ENCODE data around the gene RBM10. TPM values are rescaled to one million over a fixed set of nuclear protein-coding genes. Genes with fewer than 3 reads are reported as not detected.
A peak's percentile ranks its signal among the peaks of the same experiment; 100 is the strongest.

Gene RBM10
- total RNA-seq, 1 experiment from 2014 or later, result 80.9 TPM

DNA sequence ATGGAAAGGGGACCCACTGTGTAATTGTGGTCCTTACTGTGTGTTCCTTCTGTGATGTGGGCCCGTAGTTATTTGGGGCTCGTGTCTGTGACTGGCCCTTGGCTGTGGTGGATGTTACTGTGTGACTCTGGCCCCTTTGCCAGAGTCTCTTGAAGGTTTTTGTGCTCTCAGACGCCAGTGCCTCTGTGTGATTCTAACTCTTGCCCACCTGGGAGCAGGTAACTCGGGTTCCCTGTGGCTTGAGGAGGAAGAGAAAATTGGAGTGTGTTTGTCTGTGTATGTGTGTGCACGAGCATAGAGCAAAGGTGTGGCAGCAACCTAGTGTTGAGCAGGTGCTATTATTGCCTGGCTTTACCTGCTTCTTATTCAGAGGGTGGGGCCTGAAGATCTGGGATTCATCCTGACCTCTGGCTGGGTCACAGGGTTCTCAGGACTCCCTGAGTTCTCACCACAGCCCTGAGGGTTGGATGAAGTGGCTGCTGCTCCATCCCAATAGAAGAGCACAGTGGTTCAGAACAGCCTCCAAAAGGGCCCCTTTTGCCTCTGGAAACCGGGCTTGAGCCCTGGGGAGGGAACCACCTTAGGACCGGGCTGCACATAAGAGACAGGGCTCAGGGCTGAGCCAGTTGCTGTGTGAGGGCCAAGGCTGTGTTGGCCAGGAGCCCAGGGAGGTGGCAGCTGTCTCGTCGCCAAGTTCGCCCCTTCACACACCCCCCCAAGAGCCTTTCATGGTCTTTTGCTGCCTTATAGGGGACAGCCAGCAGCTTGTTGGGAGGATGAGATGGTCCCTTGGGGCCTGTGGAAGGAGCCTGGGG, 1.3 kb downstream of the RBM10 start:
- DNase-seq (ENCODE audit: low spot score), result peak; percentile 21
- Histone ChIP-seq H3K36me3 (ENCODE audit: insufficient read depth, low read length, poor library complexity, severe bottlenecking) (peaks cover 8% of the 10 kb centered on the region), H3K27me3 (replicated peaks; ENCODE audit: insufficient read depth, low read depth, low read length, poor library complexity) (no peaks in the 10 kb centered on the region), H3K4me3 (ENCODE audit: low read depth, low read length, poor library complexity, severe bottlenecking) (peak overlapping the region; percentile 90), H3K27ac (ENCODE audit: low read depth, low read length, poor library complexity, severe bottlenecking) (peak overlapping the region; percentile 98), H3K4me1 (ENCODE audit: insufficient read depth, low read length, poor library complexity, severe bottlenecking) (no peaks in the 10 kb centered on the region), H3K9me3 (ENCODE audit: low read depth, low read length, poor library complexity, severe bottlenecking) (no peaks in the 10 kb centered on the region)
- intact Hi-C loops (cut with micrococcal nuclease; ENCODE audit: unreplicated experiment), result no loop called here
- ChIA-PET CTCF (no interaction called here), POLR2A (ENCODE audit: low non-redundant PET) (no interaction called here)
- TF ChIP-seq, protein P1, sequence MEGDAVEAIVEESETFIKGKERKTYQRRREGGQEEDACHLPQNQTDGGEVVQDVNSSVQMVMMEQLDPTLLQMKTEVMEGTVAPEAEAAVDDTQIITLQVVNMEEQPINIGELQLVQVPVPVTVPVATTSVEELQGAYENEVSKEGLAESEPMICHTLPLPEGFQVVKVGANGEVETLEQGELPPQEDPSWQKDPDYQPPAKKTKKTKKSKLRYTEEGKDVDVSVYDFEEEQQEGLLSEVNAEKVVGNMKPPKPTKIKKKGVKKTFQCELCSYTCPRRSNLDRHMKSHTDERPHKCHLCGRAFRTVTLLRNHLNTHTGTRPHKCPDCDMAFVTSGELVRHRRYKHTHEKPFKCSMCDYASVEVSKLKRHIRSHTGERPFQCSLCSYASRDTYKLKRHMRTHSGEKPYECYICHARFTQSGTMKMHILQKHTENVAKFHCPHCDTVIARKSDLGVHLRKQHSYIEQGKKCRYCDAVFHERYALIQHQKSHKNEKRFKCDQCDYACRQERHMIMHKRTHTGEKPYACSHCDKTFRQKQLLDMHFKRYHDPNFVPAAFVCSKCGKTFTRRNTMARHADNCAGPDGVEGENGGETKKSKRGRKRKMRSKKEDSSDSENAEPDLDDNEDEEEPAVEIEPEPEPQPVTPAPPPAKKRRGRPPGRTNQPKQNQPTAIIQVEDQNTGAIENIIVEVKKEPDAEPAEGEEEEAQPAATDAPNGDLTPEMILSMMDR (conservative IDR thresholded peaks at IDR 0.05; ENCODE audit: low read depth, low read length), result no peak
- no peak for TF ChIP-seq EZH2 (IDR thresholded peaks at IDR 0.05; ENCODE audit: borderline replicate concordance, low read depth, low read length, poor library complexity, severe bottlenecking)
- BruUV-seq (replicated peaks), result TSS peak; percentile 47

DNA sequence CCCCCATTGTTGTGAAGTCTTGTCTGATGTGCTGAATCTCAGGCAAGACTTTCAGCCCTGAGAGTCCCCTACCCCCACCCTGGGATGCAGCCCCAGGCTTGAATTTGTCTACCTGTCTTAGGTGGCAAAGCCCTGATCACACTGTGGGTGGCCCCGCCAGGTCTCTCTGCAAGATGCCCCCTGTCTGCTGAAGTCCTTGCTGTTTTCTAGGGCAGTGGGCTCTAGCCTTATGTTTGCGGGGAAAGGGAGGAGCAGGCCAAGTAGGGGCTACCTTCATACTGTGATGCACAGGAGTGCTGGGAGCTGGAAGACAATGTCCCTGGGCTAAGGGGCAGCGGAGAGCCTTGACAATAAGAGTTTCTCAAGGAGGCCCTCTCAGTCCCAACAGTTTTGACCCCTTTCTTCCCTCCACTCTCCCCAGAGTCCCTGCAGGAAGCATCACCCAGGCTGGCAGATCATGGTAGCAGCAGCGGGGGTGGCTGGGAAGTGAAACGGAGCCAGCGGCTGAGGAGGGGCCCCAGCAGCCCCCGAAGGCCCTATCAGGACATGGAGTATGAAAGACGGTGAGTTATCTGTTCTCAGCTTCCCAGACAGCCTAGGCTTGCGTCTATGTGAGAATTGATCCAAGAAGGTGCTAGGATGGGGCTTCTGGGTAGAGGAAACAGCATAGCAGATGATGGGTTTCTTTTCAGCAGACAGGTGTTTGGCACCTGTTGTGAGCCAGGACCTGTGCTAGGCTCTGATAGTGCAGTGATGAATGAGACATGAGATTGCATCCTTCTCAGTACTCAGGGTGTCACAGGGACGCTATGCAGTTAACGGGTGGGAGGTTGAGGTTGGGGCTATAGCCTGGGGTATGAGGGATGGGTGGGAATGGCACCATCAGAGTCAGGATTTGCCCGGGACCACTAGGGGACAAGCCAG, 2.2 kb downstream of the RBM10 start:
- Histone ChIP-seq H3K27me3 (replicated peaks; ENCODE audit: insufficient read depth, low read depth, low read length, poor library complexity) (no peaks in the 10 kb centered on the region), H3K36me3 (ENCODE audit: insufficient read depth, low read length, poor library complexity, severe bottlenecking) (peaks cover 4% of the 10 kb centered on the region), H3K4me1 (ENCODE audit: insufficient read depth, low read length, poor library complexity, severe bottlenecking) (no peaks in the 10 kb centered on the region), H3K9me3 (ENCODE audit: low read depth, low read length, poor library complexity, severe bottlenecking) (no peaks in the 10 kb centered on the region), H3K27ac (ENCODE audit: low read depth, low read length, poor library complexity, severe bottlenecking) (peak overlapping the region; percentile 98), H3K4me3 (ENCODE audit: low read depth, low read length, poor library complexity, severe bottlenecking) (peak overlapping the region; percentile 90)
- BruUV-seq (replicated peaks), result no TSS peak
- POLR2A ChIA-PET (ENCODE audit: low non-redundant PET), result no interaction called here
- CTCF ChIA-PET, result no interaction called here
- intact Hi-C loops (cut with micrococcal nuclease; ENCODE audit: unreplicated experiment), result no loop called here
- DNase-seq (ENCODE audit: low spot score), result no peak
- TF ChIP-seq EZH2 (IDR thresholded peaks at IDR 0.05; ENCODE audit: borderline replicate concordance, low read depth, low read length, poor library complexity, severe bottlenecking), result no peak
- TF ChIP-seq, protein P1 (conservative IDR thresholded peaks at IDR 0.05; ENCODE audit: low read depth, low read length), result no peak

DNA sequence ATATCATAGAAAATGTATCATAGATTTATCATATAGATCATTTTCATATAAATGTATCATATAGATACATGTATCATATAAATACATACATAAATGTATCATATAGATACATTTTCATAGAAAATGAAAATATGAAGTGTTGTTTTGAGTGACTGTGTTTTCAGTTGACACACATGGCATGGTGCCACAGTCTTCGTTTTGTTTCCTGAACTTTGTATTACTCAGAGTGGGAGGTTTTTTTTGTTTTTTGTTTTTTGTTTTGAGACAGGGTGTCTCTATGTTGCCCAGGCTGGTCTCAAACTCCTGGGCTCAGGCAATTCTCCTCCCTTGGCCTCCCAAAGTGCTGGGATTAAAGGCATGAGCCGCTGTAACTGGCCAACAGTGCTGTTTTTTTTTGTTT, 3.9 kb downstream of the RBM10 start:
- H3K36me3 ChIP-seq (ENCODE audit: insufficient read depth, low read length, poor library complexity, severe bottlenecking), result peaks cover 2% of the 10 kb centered on the region

More for the DNA sequence above, 3.9 kb downstream of the RBM10 start:
- H3K4me1 ChIP-seq (ENCODE audit: insufficient read depth, low read length, poor library complexity, severe bottlenecking), result no peaks in the 10 kb centered on the region
- no peaks in the 10 kb centered on the region for H3K9me3 ChIP-seq (ENCODE audit: low read depth, low read length, poor library complexity, severe bottlenecking)
- BruUV-seq (replicated peaks), result no TSS peak
- no peak for DNase-seq (ENCODE audit: low spot score)
- H3K27ac ChIP-seq (ENCODE audit: low read depth, low read length, poor library complexity, severe bottlenecking), result no peak overlapping the region
- CTCF ChIA-PET, result no interaction called here
- no peaks in the 10 kb centered on the region for H3K27me3 ChIP-seq (replicated peaks; ENCODE audit: insufficient read depth, low read depth, low read length, poor library complexity)
- H3K4me3 ChIP-seq (ENCODE audit: low read depth, low read length, poor library complexity, severe bottlenecking), result no peak overlapping the region
- no peak for TF ChIP-seq EZH2 (IDR thresholded peaks at IDR 0.05; ENCODE audit: borderline replicate concordance, low read depth, low read length, poor library complexity, severe bottlenecking)
- TF ChIP-seq, protein P1 (conservative IDR thresholded peaks at IDR 0.05; ENCODE audit: low read depth, low read length), result no peak
- POLR2A ChIA-PET (ENCODE audit: low non-redundant PET), result no interaction called here
- intact Hi-C loops (cut with micrococcal nuclease; ENCODE audit: unreplicated experiment), result no loop called here

Data from A673 (cell line).